HG03439 (cell line): Measurements from ENCODE around the gene FER1L5.

ENCODE experiments used
- ATAC-seq: cut with Tn5 transposase; IDR thresholded peaks from one replicate; pipeline ENCODE4 v1.9.1; 2021; ENCODE audit warnings: mild to moderate bottlenecking, moderate library complexity; ENCODE audit not compliant: unreplicated experiment

The FER1L5 gene

DNA sequence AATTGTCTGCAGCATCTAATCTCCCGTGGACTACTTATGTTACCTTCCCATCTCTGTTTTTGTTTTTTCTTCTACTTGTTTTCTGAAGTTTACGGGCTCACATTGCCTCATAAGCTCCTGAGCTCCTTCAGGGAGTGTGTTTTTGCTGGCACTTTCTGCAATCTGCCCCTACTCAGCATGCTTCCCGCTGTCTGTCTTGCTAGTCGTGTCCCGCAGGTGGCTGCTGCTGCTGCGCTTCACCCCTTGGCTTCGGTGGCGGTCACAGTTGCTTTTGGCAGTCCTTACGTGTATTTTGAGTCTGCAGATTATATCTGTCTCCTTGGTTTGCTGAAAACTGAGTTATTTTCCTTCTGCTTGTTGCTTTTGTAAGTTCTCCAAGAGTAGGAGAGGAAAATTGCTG lies 37.3 kb downstream of the FER1L5 start:
- ATAC-seq = no peak

DNA sequence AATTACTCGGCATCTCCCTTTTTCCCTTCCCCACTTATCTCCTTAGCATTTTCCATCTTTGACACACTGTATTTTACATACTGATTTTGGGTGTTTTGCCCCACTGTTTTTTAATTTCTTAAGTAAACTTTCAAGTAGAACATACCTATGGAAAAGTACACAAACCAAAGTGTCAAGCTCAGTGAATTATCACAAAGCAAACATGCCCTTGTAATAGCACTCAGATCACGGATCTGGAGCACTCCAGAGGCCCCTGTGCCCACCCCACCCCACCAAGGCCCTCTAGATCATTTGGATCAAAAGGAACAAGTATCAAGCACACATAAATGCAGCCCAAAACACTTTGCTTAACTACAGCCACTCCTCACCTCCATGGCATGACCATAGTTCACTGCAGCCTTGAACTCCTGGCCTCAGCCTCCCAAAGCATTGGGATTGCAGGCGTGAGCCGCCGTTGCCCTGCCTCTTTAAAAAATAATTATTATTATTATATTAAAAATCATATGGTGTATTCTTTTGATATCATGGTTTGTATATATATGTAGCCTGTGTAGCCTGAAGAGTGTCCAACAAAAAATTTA lies 38.1 kb downstream of the FER1L5 start:
- ATAC-seq = no peak

DNA sequence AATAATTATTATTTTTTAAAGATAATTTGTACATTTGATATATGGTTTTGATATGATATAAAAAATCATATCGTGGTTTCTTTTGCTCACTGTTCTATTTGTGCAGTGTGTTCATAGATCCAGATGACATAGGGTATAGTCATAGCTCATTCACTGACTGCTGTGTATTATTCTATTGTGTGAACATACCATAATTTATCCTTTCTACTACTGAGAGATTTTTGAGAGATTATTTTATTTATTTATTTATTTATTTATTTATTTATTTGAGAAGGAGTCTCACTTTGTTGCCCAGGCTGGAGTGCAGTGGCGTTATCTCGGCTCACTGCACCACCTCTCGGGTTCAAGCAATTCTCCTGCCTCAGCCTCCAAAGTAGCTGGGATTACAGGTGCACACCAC lies 39.0 kb downstream of the FER1L5 start:
- no peak for ATAC-seq

DNA sequence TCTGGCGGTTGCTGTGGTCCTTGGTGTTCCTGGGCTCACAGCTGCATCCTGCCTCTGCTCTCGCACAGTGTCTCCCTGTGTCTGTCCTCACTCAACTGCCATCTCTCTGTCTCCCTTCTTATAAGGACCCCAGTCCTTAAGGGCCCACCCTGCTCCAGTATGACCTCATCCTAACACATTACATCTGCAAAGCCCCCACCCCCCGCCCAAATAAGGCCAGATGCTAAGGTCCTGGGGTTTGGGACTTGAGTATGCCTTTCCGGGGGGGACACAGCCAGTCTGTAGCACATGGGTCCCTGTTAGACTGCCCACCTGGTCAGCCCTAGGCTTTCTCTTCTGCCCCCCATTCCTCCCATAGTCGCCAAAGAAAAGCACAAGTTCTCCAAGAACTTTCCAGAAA lies 40.7 kb downstream of the FER1L5 start:
- ATAC-seq = no peak

DNA sequence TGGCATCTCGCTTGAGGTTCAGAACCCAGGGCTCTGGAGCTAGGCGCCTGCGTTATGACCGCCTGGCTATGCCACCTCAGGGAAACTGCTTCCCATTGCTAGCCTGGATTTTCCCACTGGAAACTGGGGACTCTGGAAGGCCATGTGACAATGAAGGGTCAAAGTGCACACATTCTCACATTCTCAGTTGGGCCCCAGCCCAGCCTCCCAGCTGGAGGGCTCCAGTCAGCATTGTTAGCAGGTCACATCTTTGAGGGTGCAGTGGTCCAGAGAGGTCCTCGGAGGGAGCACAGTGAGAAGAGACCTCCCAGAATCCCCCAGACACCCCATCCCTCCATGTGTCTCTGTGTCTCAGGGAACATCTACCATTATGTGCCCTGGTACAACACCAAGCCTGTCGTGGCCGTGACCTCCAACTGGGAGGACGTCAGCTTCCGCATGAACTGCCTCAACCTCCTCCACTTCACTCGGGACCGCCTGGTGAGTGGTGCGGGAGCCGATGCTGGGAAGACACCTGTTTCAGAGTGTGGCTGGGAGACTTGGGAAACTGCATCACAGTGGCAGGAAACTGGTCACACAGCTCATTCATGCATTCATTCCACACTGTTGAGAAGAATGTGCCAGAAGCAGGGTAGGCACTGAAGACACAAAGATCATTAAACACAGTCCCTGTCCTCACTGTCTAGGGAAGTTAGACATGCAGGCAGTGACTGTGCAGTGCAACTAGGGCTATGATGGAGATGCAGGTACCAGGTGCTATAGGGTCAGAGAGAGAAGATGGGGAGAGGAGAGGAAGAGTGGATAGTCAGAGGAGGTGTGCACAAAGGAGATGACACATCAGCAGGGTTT lies 41.6 kb downstream of the FER1L5 start:
- ATAC-seq = no peak

DNA sequence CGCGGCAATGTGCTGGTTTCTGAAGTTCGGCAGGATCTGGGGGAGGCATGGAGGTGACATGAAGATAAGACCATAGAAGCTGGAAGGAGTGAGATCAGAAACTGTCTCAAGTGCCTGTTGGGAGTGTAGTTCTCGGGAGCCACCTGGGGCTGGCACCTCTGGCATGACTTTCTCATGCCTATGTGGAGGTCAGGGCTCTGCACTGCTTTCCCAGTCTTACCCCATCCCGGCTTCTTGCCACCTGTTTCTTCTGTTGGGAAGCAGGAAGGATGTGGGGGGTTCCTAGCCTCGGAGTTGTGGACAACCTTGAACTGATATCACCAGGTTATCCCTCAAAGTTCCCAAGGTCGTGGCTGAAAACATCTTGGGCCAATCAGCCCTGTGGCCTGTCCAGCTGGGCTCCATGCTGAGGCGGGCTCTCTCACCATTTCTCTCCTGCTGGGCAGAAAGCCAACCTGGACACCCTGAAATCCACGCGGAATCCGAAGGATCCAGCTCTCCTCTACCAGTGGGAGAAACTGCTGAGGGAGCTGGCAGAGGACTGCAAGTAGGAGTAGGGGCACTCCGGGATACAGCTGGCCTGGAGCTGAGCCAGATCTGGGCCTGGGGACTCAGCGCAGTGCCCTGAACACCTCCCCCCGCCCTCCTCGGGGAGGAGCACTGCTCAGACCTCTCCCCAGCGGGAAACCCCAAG lies 42.5 kb downstream of the FER1L5 start:
- ATAC-seq = no peak

GRCh38 chr2:96685577-96686459 lies 43.3 kb downstream of the FER1L5 start:
- ATAC-seq = no peak

GRCh38 chr2:96687266-96687665 lies 44.7 kb downstream of the FER1L5 start:
- ATAC-seq = no peak

DNA sequence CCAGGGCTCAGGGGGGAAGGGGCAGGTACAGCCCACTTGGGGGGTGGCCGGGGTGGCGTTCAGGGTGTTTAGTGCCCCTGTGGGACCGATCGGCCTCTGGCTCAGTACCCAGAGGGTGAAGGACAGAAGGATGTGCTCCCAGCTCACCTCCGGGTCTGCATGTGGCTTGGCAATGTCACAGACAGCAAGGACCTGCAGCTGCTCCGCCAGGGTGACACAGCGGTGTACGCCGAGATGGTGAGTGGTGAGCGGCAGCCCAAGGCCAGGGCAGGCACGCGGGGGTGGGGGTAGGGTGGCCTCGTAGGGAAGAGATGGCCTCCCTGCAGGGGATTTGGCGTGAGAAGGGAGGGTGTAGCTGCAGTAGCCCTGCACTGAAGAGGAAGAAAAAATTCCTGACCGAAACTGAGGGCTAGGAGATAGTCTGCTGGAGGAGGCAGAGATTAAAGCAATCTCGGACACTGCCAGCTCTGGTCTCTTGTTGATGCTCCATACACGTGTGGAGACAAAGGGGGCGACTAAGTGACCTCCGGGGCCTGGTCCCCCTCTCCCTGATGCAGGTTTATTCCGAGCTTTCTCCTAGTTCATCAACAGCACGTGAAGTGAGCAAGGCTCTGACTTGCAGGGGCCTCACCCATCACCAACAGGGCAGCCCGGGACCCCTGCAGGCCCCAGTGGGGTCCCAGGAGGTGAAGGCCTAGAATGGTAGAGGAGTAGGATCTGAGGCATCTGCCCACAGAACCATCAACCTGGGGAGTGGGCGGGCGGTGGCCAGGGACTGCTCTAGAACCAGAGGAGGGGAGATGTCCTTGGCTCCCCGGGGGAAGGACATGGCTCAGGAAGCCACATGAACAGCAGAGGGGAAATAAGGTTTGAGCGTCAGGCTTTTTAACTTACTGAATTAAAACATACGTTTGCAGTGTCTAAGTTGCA lies 45.4 kb downstream of the FER1L5 start:
- ATAC-seq = no peak

DNA sequence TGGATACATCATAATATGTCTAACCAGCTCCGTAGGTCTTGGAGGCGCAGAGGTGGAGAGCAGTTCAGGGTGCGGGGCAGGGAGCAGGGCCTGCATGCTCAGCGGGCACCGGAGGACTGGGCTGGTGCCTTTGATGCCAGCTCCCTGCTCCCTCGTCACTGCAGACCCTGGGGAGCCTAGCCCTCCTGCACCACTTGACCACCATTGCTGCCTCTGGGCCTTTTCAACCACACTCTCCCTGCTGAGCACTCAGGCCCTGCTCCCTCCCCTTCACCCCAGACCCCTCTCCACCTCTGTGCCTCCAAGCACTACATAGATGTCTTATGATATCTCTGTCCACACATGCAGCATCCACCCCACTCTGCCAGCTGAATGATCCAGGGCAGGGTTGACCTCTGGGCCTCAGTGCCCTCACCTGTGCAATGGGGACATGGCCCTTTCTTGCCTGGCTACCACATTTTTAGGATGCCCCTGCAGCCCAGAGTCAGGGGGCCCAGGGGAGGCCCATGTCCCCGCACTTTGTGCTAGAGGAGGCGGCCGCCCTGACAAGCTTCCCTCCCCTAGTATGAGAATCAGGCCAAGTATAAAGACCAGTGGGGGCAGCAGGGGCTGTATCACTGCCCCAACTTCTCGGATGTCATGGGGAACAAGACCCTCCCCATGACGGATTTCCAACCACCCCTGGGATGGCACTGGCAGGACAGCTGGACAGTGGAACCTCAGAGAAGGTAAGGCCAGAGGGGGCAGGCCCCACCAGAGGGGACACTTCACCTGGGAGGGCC lies 46.3 kb downstream of the FER1L5 start:
- ATAC-seq = no peak

GRCh38 chr2:96689431-96689991 lies 46.9 kb downstream of the FER1L5 start:
- no peak for ATAC-seq

DNA sequence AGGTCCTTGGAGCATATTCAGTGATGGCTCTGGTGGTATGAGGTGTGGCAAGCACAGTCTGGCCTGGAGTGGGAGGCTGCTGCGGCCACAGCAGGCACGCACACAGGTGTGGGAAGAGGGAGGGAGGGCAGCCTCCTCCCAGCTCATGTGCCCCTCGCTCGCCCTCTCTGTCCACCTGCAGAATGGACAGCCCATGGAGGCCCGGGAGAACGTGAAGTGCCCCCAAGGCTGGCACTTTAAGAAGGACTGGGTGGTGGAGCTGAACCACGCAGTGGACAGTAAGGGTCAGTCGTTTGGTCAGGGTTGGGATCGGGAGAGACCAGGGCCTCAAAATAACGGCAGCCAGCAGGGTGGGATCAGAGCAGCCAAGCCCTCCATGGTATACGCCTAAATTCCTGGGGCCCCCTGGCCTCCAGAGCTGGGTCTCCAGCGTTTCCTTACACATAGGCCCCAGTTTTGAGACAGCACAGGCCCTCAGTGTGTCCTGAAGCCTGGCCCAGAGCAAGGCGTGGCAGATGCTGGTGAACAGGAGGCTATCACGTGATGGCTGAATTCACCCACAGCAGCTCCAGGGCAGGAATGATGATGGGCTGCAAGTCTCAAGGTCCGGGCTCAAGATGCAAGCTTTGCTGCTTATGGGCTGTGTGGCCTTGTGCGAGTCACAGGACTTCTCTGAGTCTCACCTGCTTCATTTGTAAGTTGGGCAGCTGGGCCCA lies 47.9 kb downstream of the FER1L5 start:
- no peak for ATAC-seq

GRCh38 chr2:96691022-96691612 lies 48.6 kb downstream of the FER1L5 start:
- no peak for ATAC-seq

DNA sequence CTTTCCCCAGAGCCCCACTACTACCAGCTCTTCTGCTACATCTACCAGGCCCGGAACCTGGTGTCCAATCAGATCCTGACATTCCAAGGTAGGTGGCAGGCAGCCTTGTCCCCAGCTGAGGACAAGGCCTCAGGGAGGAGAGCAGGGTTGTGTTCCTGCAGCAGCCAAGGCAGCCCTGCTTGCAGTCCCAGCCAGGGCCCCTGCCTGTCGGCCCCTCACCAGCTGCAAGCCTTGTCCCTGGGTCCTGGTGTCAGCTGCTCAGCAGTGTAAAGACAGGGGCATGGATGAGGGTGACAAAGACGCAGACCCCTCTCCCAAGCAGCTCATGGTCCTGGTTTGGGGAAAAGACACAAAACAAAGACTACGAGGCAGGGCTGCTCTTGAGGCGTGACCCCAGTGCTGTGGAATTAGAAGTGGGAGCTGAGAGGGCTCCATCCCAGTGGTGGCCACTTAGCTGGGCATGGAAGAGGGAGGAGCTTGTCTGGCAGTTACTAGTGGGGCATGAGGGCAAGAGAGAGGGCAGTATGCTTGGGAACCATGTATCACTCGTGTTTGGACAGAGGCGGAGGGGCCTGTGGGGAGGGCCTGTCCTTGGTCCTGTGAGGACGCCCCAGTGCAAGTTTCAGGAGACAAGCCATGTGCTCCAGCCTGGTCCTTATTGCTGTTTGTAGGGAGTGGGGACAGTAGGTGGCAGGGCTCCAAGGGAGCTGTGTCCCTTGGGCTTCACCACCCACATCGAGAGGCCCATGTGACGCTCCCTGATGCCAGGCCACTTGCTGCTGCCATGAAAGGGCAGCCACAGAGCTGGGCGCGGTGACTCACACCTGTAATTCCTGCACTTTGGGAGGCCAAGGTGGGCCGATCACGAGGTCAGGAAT lies 49.8 kb downstream of the FER1L5 start:
- no peak for ATAC-seq

DNA sequence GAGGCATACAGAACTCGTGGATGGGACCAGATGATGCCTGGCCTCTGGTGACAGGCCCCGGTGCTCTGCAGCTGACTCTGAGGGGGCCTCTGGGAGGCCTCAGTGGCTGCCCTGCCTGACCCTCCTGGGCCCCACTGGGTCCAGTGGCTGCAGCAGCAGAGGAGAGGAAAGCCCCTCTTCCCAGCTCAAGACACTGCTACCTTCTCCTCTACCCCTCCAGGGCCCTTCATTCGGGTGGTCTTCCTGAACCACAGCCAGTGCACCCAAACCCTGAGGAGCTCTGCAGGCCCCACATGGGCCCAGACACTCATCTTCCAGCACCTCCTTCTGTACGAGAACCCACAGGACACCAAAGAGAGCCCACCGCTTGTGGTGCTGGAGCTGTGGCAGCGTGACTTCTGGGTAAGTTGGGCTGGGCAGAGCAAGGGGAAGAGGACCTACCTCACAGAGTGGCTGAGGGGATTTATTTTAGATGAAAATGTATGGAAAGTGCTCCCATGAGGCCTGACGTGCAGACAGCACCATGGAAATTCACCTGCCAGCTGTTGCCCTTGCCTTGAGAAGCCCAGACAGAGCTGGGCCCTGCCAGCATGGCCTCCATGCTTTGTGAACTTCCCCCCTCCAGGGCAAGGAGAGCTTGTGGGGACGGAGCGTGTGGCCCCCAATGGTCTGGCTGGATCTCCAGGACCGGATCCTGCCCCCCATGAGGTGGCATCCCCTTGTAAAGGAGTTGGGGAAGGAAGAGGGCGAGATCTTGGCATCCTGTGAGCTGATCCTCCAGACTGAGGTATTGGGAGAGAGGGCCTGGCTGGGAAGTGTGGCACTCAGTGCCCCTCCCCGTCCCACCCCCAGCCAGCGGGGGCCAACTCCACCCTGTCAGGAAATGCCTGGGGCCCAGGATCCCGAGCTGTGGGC lies 51.0 kb downstream of the FER1L5 start:
- ATAC-seq = no peak

DNA sequence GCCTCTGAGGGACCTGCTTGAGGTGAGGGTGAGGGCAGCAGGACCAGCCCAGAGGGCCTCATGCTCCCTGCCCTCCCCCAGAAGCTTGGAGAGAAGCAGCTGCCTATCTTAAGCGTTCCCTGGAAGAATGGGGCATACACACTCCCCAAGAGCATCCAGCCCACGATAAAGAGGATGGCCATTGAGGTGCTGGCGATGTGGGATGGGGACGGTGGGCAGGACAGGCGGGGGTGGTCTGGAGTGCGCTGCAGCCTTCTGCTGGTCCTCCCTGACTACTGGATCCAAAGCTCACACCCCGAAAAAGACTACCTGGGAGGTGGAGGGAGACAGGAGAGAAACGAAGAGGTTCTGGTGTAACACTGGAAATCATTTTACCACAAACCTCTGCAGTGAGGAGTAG lies 51.7 kb downstream of the FER1L5 start:
- ATAC-seq = no peak
